GM23248 (cell line): ENCODE results near the gene PRCC.

Source experiments
- EZH2 ChIP-seq: fragments of 200-600 bp; sonication (generic); IDR thresholded peaks from 2 replicates; pipeline ENCODE4 v1.6.1; 2018; ENCODE audit warnings: antibody characterized with exemption, mild to moderate bottlenecking; ENCODE audit not compliant: insufficient read depth, poor library complexity, severe bottlenecking
- EZH2phosphoT487 ChIP-seq: fragments of 200-600 bp; sonication (generic); IDR thresholded peaks from 2 replicates; pipeline ENCODE4 v1.6.1; 2018; ENCODE audit warnings: antibody characterized with exemption, moderate library complexity, mild to moderate bottlenecking, low read depth; ENCODE audit not compliant: insufficient read depth

- TF ChIP-seq EZH2 = no peak
- no peak for TF ChIP-seq EZH2phosphoT487
Measured at GRCh38 chr1:156721535-156721934, 45.8 kb upstream of the PRCC start.
